ENCODE results near the gene SETDB2.

GRCh38 chr13:49499889-49500660 lies 56.0 kb downstream of the SETDB2 start:
- no peak for TF ChIP-seq YY1 (IDR thresholded peaks at IDR 0.05; ENCODE audit: low read depth)
- no peak for TF ChIP-seq MAX (IDR thresholded peaks at IDR 0.05)
- TF ChIP-seq TEAD4 (IDR thresholded peaks at IDR 0.05): no peak
- TF ChIP-seq ZBTB7A (IDR thresholded peaks at IDR 0.05; ENCODE audit: low read depth): no peak
- TF ChIP-seq CEBPB (IDR thresholded peaks at IDR 0.05): no peak
- no peak for TF ChIP-seq RAD21 (IDR thresholded peaks at IDR 0.05; ENCODE audit: low read depth)
- TF ChIP-seq TCF12 (IDR thresholded peaks at IDR 0.05; ENCODE audit: low read depth): no peak
- TF ChIP-seq NFIC (IDR thresholded peaks at IDR 0.05): no peak
- no peak for TF ChIP-seq EGR1 (IDR thresholded peaks at IDR 0.05)
- no peak for TF ChIP-seq EP300 (IDR thresholded peaks at IDR 0.05; ENCODE audit: borderline replicate concordance)
- TF ChIP-seq CREB1 (IDR thresholded peaks at IDR 0.05; ENCODE audit: low read depth): no peak
- no peak for TF ChIP-seq REST (IDR thresholded peaks at IDR 0.05; ENCODE audit: low read depth)
- no peak for TF ChIP-seq FOXM1 (IDR thresholded peaks at IDR 0.05; ENCODE audit: borderline replicate concordance, low read depth)
- TF ChIP-seq TAF1 (IDR thresholded peaks at IDR 0.05; ENCODE audit: low read depth): no peak

All from Ishikawa (cell line).